PFSK-1 (cell line): ENCODE results near the gene CISH.

ENCODE experiments used
- POLR2AphosphoS5 ChIP-seq: IDR thresholded peaks from 2 replicates; pipeline ENCODE4 v1.6.1; 2012; ENCODE audit warnings: low read depth, mild to moderate bottlenecking, control low read depth, low read length, moderate library complexity
- TF ChIP-seq, protein P1 (sequence below), 2 experiments: IDR thresholded peaks; 2 replicates each; pipeline versions ENCODE4 v1.6.1 to v1.8.0; 2011 to 2012; ENCODE audit warnings: low read depth in 2 of 2, low read length in 2 of 2, control low read depth in 1 of 2, inconsistent platforms in 1 of 2, mild to moderate bottlenecking in 1 of 2, moderate library complexity in 1 of 2; ENCODE audit not compliant: insufficient read depth in 1 of 2

DNA sequence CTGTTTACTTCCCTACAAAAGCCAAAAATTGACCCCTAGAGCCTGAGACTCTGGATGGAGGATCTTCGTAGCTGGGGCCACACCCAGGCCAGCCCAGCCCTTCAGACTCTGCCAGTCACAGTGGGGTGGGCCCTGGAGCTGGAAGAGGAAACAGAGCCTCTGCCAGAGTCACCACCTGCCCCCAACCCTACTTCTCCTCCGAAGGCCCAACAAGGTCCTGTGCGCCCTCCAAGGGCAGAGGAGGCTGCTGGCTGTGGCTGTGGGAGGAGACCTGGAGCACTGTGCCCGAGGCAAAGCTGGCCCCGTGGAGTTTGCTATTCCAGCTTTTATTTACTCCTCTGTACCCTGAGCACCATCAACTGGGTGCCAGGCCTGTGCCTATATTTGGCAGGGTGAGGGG, 19.0 kb downstream of the CISH start:
- TF ChIP-seq POLR2AphosphoS5 = no peak
- TF ChIP-seq, protein P1, sequence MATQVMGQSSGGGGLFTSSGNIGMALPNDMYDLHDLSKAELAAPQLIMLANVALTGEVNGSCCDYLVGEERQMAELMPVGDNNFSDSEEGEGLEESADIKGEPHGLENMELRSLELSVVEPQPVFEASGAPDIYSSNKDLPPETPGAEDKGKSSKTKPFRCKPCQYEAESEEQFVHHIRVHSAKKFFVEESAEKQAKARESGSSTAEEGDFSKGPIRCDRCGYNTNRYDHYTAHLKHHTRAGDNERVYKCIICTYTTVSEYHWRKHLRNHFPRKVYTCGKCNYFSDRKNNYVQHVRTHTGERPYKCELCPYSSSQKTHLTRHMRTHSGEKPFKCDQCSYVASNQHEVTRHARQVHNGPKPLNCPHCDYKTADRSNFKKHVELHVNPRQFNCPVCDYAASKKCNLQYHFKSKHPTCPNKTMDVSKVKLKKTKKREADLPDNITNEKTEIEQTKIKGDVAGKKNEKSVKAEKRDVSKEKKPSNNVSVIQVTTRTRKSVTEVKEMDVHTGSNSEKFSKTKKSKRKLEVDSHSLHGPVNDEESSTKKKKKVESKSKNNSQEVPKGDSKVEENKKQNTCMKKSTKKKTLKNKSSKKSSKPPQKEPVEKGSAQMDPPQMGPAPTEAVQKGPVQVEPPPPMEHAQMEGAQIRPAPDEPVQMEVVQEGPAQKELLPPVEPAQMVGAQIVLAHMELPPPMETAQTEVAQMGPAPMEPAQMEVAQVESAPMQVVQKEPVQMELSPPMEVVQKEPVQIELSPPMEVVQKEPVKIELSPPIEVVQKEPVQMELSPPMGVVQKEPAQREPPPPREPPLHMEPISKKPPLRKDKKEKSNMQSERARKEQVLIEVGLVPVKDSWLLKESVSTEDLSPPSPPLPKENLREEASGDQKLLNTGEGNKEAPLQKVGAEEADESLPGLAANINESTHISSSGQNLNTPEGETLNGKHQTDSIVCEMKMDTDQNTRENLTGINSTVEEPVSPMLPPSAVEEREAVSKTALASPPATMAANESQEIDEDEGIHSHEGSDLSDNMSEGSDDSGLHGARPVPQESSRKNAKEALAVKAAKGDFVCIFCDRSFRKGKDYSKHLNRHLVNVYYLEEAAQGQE (IDR thresholded peaks at IDR 0.05; ENCODE audit: insufficient read depth in 1 of 2, low read depth in 2 of 2, low read length in 2 of 2) = no peak
